Ammon's horn (tissue), 1 donor: Measurements from ENCODE around the gene MIEN1.
"Not testable (repeated sequence)": the region's sequence is repeated elsewhere in the genome, so short reads cannot be mapped to it uniquely, and the experiment has no call there.

Source experiments
- DNase-seq: peaks from one replicate; pipeline ENCODE4 v3.0.0-alpha.2; 2016; ENCODE audit warnings: low spot score

MIEN1 gene, protein sequence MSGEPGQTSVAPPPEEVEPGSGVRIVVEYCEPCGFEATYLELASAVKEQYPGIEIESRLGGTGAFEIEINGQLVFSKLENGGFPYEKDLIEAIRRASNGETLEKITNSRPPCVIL

DNA sequence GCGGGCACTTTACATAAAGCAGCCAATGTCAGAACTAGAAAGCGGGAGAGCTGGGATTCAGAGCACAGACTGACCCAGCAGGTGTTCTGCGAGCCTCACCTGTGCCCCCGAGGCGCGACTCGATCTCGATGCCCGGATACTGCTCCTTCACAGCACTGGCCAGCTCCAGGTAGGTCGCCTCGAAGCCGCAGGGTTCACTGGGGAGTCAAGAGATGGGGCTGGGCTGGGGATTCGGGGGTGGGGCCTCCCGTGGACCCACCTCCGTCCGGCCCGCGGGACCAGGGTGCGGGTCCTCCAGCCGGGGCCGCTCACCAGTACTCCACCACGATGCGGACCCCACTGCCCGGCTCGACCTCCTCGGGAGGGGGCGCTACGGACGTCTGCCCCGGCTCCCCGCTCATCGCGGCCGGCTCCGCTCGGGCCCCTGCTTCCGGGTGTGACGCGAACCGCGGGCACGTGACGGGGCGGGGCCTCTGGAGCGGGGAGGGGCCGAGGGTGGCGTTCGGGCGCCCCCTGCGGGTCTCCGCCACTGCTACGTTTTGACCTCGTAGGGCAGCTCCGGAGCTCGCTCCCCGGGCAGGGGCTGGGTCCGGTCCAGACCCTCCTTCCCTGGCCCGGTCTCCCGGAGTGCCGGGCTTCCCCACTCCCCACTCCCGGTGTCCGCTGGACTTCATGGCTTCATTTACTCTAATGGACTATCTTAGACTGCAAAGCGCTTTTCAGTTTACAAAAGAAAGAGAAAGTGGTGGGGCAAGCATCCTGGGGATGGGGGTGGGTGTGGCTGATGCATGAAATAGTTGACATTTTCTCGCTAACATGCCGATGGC lies at the start of gene MIEN1:
Gene MIEN1 (minus strand): TSS at position 438 of the 827 bp plus-strand sequence. CDS start 37 bp downstream, at position 401.
- DNase-seq: peak; percentile 92

DNA sequence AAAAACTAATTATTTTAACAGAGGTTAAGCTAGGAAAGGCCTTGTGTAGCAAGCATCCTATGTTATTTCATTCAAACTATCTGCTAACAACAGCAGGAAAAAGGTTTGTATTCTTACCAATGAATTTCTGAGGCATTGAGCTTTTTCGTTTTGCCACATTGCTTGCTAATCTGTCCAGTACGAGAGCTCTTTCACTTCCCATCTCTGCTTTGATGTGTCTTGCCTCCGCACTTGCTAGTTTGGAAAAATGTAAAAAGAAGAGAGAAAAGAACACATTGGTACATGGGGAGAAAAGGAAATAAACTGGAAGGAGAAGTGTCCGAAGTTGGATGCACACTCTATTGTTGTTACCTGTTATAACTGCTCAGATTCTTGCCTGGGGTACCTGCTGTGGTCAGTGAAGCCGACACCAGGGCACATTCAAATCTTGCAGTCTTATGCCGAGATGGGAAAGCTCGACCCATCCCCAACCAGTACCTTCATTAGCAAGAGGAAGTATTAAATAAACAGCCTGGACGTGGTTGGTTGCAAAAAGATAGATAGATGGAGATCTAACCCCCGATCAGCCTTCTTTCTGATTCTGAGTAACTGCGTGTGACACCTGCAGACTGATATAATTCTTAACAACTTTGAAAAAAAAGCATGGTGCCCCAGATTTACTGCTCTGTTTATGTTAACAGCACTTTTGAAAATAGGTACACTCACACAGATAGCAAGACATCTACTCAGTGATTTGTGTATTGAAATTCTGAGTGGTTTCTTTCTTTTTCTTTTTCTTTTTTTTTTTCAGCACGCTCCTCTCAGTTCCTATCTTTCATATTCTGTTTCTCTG lies 47.4 kb upstream of the MIEN1 start:
- no peak for DNase-seq

DNA sequence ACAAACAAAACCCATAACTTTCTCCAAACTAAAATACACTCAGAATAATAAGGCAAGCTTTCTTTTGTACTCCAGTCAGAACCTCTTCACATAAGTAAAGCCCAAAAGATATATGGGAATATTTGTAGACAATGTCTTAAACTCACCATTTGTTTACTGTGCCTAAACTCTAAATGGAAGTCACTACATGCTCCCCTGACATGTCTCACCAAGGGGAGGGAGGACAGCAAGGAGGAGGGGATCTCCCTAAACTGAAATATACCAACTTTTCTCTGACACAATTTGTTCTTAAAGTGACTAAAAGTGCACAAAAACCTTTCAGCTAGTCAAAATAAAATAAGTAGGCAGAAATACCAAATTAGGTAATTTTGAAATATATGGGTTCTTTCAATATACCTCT lies 45.9 kb upstream of the MIEN1 start:
- no peak for DNase-seq

DNA sequence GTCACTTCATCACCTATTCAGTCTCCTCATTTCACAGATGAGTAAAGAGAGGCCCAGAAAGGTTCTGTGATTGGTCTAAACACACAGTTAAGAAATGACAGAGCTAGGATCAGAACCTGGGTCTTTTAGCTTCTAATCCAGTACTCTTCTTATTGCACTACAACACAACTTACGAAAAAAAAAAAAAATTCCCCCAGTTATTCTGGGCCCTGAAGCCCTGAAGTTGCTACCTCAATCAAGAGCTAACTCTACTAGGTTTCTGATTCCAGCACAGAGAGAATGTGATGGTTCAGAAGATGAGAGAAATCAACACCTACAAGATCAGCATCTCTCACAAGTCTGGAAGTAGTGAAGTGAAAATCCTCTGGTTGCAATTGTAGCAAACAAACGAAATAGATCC lies 44.7 kb upstream of the MIEN1 start:
- no peak for DNase-seq

DNA sequence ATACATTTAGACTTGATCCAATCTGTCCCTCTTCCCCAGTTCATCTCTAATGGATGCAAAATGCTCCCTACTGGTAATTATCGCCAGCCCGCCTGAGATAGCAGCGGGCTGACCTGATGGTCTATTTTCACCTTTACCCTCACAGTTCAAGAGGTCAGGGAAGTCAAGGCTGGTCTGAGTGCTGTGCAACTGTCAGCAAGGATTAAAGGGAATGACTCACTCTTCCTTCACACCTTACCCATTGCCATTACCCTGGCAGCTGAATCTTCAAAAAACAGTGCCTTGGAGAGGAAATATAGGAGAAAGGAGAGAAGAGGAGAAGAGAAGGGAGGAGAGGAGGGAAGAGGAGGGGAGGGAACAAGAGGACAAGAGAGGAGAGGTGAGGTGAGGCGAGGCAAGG lies 43.7 kb upstream of the MIEN1 start:
- no peak for DNase-seq

DNA sequence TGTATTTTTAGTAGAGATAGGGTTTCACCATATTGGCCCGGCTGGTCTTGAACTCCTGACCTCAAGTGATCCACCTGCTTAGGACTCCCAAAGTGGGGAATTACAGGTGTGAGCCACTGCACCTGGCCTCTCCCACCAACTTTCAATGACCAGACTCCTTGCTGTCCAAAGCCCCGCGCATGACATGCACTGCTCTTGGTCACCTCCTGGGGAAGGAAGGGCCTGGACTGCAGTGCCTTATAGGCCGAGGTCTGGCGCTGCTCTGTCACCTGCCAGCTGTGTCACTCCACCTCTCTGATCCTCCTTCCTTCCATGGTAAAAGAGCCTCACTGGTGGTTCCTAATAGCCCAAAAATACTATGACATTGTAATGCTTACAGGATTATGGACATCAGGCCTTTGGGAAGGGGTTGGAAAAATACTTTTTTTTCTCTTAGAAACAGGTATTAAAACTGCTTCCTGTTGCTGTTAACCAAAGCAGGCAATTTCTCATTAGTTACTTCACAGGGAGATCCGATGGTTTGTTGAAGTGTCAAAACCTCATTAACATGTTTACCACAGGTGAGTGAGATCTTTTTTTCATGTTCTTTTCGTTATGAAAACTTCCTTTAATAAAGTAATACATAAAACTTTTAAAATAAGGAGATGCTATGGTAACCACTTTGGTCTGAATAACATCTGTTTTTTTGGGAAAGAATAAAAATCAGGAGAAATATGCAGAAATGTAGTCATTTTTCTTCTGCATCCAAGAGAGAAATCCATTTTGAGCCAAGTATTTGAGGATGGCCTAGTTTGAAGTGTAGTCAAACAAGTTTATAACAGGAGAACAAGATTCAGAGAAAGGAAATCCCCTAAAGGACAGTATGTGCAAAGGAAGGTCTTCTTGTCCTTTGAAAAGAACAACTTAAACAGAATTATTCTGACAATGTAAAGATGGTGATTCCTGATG lies 42.9 kb upstream of the MIEN1 start:
- no peak for DNase-seq

DNA sequence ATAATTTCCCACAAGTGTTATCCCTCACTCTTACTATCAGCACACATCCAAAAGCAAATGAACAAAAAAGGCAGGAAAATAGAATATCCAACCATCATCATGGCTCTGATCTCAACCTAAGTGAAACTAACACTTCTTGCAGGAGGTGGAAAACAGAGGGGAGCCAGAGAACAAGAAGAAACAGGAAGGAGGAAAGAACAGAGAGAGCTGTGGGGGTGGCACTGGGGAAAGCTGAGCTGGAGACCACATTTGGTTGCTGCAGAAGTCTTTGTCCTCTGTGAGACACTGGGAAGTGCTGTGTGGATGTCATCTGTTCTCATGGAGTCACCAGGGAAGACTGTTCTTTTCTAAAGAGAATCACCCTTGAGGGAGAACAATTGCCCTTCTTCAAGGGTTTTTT lies 42.1 kb upstream of the MIEN1 start:
- no peak for DNase-seq

DNA sequence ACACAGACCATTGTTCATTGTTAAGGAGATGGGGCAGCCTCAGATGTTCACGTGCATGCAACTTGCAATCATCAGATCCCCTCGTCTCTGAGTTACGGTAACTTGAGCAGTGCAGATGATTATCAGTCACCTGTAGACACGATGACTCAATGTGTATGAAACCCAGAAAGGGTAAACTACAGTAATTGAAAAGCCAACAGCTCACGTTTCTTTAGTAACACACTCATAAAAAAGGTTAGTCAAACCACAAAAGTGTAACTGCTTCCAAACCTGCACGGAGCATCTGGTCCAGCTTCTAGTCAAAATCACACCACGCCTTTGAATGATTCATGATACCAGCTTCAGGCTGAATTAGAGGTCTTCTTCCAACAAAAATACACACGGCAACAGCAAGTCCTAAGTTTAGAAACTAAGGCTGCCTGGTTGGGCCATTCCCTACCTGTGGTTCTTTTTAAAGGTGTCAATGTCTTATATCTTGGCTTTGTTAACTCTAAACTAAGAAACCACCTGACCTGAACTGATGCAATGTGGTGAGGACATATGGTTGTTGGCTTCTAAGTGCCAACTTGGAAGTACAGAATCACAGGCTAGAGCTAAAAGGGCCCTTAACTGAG lies 39.7 kb upstream of the MIEN1 start:
- no peak for DNase-seq

DNA sequence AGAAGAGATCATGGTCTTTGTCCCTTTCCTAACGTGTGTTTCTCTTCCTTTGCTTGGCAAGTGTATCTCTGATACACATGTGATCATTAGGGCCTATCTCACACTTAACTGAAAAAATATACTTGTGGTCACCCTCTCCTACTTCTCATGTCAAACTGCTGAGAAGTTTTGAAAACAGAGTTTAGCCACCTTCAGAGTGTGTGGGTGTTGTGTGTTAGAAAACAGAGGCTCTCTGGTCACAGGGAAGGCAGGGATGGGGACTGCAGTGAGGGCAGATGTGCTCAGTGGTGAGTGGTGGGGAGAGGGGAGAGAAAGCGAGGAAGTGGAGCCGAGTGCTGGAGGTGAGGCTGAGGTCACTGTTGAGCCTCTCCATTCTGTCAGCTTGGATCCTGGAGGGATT lies 36.8 kb upstream of the MIEN1 start:
- DNase-seq: no peak

DNA sequence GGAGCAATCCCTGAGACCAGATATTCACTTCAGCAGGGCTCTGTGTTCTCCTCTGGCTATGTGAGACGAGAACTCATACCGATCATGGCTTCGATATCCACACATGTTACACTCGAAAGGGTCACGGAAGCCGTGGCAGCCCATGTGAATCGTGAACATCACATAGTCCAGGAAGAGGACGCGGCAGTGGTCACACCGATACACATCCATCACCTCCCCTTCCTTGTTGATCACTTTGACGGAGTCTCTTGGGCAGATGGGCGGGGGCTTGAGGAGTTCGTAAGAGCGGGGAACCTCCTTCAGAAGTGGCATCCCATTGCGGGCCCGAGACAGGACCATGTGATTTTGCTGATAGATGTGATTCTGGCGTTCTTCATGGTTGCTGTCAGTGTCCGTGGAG lies 35.4 kb upstream of the MIEN1 start:
- no peak for DNase-seq

DNA sequence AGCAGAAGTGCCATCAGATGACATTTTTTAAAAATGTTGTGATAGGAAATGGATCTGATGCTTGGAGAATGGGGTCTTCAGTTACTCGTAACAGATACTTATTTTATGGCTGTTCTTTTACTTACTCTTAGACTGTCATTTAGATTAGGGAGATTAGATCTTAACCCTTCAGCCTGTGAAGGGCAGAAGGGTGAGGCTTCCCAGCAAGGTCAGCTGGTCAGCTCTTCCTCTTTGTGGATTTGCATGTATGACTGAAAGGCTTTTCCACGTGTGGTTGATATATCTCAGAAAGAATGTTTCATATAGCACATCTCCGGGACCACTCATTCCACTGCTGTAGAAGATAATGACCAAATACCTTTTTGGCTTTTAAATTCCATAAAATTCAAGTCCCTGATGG lies 34.8 kb upstream of the MIEN1 start:
- no peak for DNase-seq

DNA sequence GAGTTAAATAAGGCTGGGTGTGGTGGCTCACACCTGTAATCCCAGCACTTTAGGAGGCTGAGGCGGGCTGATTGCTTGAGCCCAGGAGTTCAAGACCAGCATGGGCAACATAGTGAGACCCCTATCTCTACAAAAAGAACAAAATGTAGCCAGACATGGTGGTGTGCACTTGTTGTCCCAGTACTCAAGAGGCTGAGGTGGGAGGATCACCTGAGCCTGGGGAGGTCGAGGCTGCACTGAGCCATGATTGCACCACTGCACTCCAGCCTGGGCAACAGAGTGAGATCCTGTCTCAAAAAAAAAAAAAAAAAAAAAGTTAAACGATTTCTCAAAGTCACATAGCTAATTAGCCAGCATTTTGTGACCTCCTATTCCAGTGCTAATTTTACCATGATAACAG lies 33.8 kb upstream of the MIEN1 start:
- not testable (repeated sequence) for DNase-seq

DNA sequence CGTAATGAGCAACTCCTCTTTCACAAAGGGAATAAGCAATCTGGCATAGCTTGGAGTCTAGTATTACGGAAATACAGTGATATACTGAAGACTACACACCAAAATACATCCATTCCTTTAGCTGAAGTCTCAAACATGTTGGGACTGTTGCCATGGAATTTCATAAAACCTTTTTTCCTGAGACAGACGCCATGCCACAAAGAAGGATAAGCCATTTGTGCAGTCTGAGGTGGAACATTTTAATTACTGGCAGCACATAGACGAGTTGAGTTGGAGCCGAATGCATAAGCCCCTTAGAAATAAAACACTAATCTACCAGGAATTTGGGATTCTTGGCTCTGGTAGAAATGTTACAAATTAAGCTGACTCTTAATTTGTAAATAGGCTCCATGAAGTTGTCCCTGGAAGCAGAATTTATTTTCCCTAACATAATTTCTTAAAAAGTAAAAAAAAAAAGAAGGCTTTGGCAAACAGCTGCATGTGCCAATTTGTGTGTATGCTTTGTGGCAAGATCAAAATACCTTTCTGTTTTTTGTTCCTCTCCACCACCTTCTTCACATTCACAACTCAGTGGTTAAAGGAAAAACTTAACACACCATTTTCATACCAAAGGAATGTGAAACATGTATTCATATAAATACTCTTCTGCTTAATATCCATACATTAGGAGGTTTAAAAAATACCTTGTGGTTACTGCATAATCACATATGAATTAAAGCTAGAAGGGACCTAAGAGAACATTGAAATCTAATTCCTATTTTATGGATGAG lies 32.9 kb upstream of the MIEN1 start:
- no peak for DNase-seq

DNA sequence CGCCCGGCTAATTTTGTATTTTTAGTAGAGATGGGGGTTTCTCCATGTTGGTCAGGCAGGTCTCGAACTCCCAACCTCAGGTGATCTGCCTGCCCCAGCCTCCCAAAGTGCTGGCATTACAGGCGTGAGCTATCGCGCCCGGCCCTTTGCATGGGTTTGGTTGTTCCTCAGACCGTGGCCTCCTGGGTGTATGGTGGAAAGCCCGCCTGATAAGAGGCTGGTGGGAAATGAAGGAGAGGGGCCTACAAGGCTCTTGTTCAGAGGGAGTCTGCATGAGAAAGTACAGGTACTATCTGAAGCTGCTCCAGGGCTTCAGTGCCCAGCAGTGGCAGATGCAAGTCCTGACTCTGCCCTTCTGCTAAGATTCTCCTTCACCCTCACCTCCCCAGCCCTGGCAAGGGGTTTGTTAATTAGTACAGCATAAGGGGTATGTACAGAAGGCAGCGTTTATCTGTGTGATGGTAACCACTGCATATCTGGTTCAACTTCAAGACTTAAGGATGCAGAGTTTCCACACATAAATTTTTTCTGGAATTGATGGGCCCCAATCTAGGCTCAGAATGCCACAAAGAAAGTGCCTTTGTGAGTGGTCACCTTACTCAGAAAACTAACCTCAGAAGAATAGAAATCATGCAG lies 31.6 kb upstream of the MIEN1 start:
- DNase-seq: no peak

DNA sequence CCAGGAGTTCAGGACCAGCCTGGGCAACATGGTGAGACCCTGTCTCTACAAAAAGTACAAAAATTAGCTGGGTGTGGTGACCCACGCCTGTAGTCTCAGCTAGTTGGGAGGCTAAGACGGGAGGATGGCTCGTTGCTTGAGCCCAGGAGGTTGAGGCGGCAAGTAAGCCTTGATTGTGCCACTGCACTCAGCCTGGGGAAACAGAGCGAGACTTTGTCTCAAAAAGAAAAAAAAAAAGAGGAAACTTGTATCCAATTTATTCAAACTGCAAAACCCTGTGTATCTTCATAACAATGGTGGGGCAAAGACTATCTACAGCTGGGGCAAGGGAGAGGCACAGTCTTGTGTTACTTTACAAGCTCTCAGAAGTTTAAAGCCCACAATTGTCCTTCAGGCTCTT lies 28.9 kb upstream of the MIEN1 start:
- DNase-seq: no peak

DNA sequence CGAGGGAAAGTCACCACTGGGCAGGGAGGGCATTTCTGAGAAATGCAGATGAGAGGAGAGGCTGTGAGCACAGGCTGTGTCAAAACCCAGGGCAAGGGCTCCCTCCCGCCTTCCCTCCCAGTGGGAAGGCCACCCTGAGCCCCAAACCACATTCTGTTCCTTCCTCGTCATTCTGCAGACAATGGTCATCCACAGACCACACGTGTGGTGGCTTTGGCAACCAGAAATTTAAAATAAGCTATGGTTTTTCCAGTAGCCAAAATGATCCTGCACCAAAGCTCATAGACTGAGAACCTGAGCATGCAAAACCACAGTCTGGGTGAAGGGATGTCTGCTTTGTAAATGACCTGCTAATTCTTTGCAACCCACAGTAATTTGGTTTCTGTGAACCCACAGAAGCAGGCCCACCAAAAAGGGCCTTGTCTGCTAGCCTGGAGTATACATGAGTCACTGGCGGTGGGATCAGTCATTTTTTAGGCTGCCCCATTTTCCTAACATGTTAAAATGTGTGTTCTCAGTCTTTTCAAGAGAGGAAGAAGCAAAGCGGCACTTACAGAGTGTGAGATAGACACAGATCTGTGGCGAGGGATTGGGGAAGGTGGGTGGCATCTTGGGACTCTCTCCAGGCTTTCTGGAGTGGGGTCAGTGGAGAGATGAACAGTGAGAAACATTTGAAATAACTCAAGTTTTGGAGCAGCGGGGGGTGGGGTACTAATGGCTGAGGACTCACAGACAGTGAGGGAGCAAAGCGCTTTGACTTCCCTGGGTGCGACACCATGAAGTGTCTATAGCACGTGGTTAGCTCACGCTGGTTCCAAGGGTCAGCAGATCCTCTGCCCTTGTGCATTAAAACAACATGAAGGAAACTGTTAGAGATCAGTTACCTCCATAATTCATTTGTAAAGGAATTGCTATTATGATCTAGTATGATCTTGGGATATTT lies 27.9 kb upstream of the MIEN1 start:
- no peak for DNase-seq

DNA sequence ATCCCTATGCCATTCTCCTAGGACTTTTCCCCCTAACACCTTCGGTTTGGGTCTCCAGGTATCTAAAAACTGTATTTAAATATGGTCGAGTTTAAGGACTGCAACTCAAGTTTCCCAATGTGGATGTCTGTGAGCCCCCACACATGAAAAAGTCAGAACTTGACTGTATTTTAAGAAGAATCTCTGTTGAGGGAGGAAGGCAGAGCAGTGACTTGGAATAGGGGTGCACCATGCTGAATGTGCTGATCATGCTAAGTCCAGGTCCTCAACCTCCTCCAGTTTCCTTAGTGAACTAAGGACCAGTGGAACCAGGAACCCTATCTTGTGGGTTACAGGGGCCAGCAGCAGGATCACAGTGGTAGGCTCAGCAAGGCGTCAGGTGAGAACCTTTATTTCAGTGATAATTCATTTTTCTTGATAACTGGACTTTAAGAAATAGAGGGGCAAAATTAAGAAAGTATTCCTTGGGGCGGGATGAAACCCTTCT lies 26.9 kb upstream of the MIEN1 start:
- DNase-seq: no peak

DNA sequence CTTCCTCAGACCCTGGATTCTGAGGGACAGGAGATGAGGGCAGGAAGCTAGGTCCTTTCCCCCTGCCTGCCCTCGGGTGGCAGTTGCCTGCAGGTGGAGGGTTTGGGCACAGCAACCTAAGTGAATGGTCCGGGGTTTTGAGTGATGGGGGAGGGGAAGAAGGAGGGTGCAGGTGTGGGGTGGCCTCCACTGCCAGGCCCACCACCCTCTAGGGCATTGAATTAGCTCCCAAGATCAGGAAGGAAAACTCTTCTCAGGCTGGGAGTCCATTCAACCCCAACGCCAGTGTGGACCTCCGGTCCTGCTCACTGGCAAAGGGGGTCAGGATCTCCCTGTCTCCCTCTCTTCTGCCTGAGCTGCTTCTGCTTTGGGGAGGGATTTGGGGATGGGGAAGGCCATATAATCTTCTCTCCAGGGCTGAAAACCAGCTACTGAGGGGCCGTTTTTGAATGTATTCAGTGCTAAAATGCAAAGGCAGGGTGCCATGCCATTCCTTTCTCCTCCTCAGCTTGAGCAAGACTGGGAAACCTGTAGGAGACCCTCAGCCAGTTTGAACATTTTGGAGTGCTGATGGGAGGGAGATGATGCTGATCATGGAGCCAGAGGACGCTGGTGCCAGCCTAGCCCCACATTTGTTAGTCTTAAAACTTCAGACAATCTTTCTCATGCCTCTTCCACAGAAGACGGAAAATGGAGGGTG lies 26.2 kb upstream of the MIEN1 start:
- no peak for DNase-seq
